GM12873 (cell line): ENCODE data around the gene DMBX1.

Experiments used
- TF ChIP-seq, protein P1 (sequence below): IDR thresholded peaks from 2 replicates; pipeline ENCODE4 v1.5.1; 2012; ENCODE audit warnings: low read depth, mild to moderate bottlenecking, moderate library complexity, low read length, control low read depth; ENCODE audit not compliant: insufficient read depth; ENCODE audit errors: missing control alignments

Gene DMBX1

GRCh38 chr1:46447499-46448108 is 42.0 kb upstream of the DMBX1 start:
- TF ChIP-seq, protein P1, sequence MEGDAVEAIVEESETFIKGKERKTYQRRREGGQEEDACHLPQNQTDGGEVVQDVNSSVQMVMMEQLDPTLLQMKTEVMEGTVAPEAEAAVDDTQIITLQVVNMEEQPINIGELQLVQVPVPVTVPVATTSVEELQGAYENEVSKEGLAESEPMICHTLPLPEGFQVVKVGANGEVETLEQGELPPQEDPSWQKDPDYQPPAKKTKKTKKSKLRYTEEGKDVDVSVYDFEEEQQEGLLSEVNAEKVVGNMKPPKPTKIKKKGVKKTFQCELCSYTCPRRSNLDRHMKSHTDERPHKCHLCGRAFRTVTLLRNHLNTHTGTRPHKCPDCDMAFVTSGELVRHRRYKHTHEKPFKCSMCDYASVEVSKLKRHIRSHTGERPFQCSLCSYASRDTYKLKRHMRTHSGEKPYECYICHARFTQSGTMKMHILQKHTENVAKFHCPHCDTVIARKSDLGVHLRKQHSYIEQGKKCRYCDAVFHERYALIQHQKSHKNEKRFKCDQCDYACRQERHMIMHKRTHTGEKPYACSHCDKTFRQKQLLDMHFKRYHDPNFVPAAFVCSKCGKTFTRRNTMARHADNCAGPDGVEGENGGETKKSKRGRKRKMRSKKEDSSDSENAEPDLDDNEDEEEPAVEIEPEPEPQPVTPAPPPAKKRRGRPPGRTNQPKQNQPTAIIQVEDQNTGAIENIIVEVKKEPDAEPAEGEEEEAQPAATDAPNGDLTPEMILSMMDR: no peak

DNA sequence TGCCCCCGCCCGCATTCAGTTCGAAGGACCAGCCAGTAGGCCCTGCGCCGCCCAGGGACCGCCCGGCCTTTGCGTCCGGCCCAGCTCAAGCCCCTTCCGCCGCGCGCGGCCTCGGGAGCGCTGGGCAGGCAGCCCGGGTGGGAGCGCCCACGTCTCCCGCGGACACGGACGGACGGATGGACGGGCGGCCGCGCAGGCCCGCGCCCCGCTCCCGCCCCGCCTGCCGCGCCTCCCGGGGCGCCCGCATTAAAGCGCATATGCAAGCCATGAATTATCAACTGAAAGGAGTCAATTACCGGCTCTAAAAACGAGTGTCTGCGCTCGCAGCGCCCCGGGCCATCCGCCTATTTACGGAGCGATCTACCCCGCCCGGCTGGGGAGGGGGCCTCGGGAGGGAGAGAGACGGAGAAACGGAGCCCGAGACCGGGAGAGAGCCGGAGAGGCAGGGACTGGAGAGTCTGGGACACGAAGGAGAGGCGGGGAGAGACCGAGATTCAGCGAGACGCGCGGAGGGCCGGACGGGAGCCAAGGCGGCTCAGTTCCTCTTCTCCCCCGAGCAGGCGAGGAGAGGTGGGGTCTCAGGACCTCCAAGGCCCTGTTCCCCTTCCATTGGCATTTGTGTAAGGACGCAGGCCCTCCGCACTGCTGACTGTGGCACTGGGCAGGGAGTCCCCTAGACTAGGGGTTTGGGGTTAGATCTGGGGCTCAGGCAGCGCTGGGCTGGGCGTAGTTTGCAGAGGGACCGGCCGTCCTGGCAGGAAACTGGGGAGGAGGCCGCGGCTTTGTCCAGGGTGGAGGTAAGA is 41.3 kb upstream of the DMBX1 start:
- TF ChIP-seq, protein P1: no peak

DNA sequence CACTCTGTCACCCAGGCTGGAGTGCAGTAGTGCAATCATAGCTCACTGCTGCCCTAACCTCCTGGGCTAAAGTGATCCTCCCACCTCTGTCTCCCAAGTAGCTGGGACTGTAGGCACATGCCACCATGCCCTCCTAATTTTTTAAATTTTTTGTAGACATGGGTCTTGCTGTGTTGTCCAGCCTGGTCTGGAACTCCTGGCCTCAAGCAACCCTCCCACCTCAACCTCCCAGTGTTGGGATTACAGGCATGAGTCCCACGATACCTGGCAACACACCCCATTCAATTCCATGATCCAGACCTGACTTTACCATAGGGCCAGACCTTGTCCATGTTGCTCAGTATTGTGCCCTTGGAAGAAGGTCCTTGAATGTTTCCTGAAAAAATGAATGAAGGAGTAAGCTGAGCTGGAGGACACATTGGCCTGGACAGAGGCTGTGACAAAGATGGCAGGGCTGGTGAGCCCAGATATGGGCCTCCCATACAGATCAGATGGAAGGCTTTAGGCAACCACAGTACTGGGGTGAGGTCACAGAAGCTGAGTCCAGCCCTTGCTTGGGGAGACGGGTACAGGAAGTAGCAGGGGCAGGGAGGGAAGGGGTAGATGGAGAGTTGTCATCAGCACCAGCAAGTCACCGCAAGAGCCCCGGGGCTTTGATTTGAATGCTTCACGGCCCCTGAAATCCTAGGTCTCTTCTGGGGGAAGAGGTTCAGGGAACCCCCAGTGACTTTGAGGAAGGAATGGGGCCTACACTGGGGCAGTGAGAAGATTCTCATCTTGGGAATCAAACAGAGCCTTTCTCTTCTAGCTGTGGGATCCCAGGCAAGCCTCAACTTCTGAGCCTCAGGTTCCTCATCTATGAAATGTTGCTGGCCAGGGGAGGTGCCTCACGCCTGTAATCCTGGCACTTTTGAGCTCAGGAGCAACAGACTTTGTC is 40.1 kb upstream of the DMBX1 start:
- TF ChIP-seq, protein P1: no peak

GRCh38 chr1:46450160-46450517 is 39.5 kb upstream of the DMBX1 start:
- TF ChIP-seq, protein P1: no peak

GRCh38 chr1:46451948-46452930 is 37.4 kb upstream of the DMBX1 start:
- TF ChIP-seq, protein P1: no peak

- TF ChIP-seq, protein P1: no peak
Measured at GRCh38 chr1:46452931-46453325, 36.7 kb upstream of the DMBX1 start.
